ENCODE data around the gene TBX2. TPM values are rescaled to one million over a fixed set of nuclear protein-coding genes. Genes with fewer than 3 reads are reported as not detected.

TBX2 gene
- total and polyA plus RNA-seq, 2 donors from 2014 or later = 66.4 to 122 TPM

DNA sequence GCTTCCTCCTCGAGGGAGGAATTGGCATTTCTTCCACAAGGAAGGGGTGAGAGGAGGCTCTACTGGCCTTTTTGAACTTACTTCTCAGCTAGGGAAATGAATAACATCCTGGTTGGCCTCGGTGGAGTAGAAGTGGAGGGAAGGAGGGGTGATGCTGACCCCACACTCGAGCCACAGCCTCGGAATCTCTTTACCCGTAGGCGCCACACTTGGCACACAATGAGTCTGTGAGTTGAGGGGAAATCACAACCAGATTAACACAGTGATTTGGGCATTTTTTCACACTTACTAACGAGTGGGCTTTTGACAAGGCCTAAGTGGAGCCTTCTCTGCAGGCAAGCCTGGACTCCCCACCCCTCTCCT lies 47.3 kb upstream of the TBX2 start:
- Histone ChIP-seq H3K27me3 (ENCODE audit: control insufficient read depth, insufficient read depth, low read length) (no peaks in the 10 kb centered on the region), H3K4me1 (ENCODE audit: control insufficient read depth in 2 of 3, insufficient read depth in 2 of 3, low read depth in 1 of 3, low read length in 3 of 3) (peaks cover 0 to 16% (median 8%) of the 10 kb centered on the region in 3 donors), H3K36me3 (ENCODE audit: control insufficient read depth in 2 of 3, insufficient read depth in 3 of 3, low read length in 3 of 3) (no peaks in the 10 kb centered on the region), H3K27ac (ENCODE audit: low read depth in 2 of 2, low read length in 2 of 2) (no peak overlapping the region), H3K9ac (ENCODE audit: low read length in 3 of 3) (no peak overlapping the region), H3K4me3 (ENCODE audit: low read length in 3 of 3) (no peak overlapping the region), H3K9me3 (ENCODE audit: control insufficient read depth in 2 of 3, insufficient read depth in 1 of 3, low read length in 3 of 3) (no peaks in the 10 kb centered on the region)
- peak in 1 of 5 donors; percentile 63 for DNase-seq
- no peak for FAIRE-seq
- TF ChIP-seq, protein P1, sequence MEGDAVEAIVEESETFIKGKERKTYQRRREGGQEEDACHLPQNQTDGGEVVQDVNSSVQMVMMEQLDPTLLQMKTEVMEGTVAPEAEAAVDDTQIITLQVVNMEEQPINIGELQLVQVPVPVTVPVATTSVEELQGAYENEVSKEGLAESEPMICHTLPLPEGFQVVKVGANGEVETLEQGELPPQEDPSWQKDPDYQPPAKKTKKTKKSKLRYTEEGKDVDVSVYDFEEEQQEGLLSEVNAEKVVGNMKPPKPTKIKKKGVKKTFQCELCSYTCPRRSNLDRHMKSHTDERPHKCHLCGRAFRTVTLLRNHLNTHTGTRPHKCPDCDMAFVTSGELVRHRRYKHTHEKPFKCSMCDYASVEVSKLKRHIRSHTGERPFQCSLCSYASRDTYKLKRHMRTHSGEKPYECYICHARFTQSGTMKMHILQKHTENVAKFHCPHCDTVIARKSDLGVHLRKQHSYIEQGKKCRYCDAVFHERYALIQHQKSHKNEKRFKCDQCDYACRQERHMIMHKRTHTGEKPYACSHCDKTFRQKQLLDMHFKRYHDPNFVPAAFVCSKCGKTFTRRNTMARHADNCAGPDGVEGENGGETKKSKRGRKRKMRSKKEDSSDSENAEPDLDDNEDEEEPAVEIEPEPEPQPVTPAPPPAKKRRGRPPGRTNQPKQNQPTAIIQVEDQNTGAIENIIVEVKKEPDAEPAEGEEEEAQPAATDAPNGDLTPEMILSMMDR (IDR thresholded peaks at IDR 0.05; ENCODE audit: borderline replicate concordance, extremely low read depth, insufficient read depth) = no peak
- intact Hi-C loops (cut with DNase I) = no loop called here

DNA sequence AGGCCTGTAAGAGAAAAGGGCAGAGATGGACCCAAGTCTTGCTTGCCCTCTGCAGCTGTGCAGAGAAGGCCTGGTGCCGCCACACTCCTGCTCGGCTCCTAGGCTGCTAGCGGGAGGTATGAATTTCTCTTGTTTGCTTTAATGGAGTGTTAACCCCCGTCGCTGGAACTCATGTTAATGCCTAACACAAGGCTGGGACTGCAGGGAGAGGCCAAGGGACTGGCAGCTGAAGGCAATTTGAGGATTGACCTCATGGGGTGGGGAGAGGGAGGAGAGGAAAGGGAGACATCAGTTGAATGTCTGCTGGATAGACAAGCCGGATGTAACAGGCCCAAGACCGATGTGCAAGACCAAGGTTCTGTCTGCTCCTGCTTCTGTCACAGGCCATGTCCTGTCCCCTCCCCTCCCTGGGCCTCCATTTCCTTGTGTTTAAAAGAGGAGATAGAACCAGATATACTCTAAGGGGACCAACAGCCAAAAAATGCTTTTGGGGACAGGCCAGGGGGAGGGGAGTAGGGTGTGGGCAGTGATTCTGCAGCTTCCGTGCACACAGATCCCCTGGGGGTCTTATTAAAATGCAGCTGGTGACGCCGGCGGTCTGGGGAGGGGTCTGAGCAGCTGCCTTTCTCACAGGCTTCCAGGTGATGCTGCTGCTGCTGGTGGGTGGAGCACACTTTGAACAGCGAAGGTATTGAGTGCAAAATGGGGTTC lies 46.7 kb upstream of the TBX2 start:
- no peaks in the 10 kb centered on the region for H3K27me3 ChIP-seq (ENCODE audit: control insufficient read depth, insufficient read depth, low read length)
- no peak overlapping the region for H3K4me3 ChIP-seq (ENCODE audit: low read length in 3 of 3)
- H3K36me3 ChIP-seq (ENCODE audit: control insufficient read depth in 2 of 3, insufficient read depth in 3 of 3, low read length in 3 of 3) = no peaks in the 10 kb centered on the region
- TF ChIP-seq, protein P1 (IDR thresholded peaks at IDR 0.05; ENCODE audit: borderline replicate concordance, extremely low read depth, insufficient read depth) = no peak
- intact Hi-C loops (cut with DNase I) = no loop called here
- FAIRE-seq (no peak), DNase-seq (peak in 4 of 5 donors; percentile 42 to 78 (median 63))
- H3K27ac ChIP-seq (ENCODE audit: low read depth in 2 of 2, low read length in 2 of 2) = no peak overlapping the region
- H3K4me1 ChIP-seq (ENCODE audit: control insufficient read depth in 2 of 3, insufficient read depth in 2 of 3, low read depth in 1 of 3, low read length in 3 of 3) = peaks cover 0 to 16% (median 8%) of the 10 kb centered on the region in 3 donors
- no peak overlapping the region for H3K9ac ChIP-seq (ENCODE audit: low read length in 3 of 3)
- no peaks in the 10 kb centered on the region for H3K9me3 ChIP-seq (ENCODE audit: control insufficient read depth in 2 of 3, insufficient read depth in 1 of 3, low read length in 3 of 3)

DNA sequence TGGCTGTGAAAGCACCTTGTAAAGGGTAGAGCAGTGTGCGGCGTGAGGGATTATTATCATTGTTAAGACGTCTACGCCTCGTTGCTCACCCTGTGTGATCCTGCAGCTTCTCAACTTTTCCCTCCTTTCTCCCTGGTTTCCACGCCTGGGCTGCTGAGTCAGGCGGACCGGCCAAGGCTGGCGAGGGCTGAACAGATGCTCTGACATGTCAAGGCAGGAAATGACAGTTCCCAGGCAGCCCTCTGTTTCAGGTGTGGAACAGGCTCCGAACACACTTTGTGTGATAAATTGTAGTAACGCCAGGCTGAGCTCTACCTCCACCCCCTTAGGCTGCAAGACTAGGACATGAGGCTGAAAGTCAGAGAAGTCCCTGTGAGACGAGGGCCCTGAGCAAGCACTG lies 46.0 kb upstream of the TBX2 start:
- Histone ChIP-seq H3K27ac (ENCODE audit: low read depth in 2 of 2, low read length in 2 of 2) (no peak overlapping the region), H3K9me3 (ENCODE audit: control insufficient read depth in 2 of 3, insufficient read depth in 1 of 3, low read length in 3 of 3) (no peaks in the 10 kb centered on the region), H3K4me1 (ENCODE audit: control insufficient read depth in 2 of 3, insufficient read depth in 2 of 3, low read depth in 1 of 3, low read length in 3 of 3) (peaks cover 0 to 16% (median 8%) of the 10 kb centered on the region in 3 donors), H3K9ac (ENCODE audit: low read length in 3 of 3) (no peak overlapping the region), H3K4me3 (ENCODE audit: low read length in 3 of 3) (no peak overlapping the region), H3K36me3 (ENCODE audit: control insufficient read depth in 2 of 3, insufficient read depth in 3 of 3, low read length in 3 of 3) (no peaks in the 10 kb centered on the region), H3K27me3 (ENCODE audit: control insufficient read depth, insufficient read depth, low read length) (no peaks in the 10 kb centered on the region)
- DNase-seq (no peak), FAIRE-seq (no peak)
- intact Hi-C loops (cut with DNase I) = no loop called here
- TF ChIP-seq, protein P1 (IDR thresholded peaks at IDR 0.05; ENCODE audit: borderline replicate concordance, extremely low read depth, insufficient read depth) = no peak

All from kidney (tissue), 14 donors.